ENCODE results near the gene GANAB. TPM values are rescaled to one million over a fixed set of nuclear protein-coding genes. Genes with fewer than 3 reads are reported as not detected.
A peak's percentile ranks its signal among the peaks of the same experiment; 100 is the strongest.

GANAB gene
- total RNA-seq, 4 donors from 2014 or later: 76.0 to 118 (median 102) TPM

- WGBS: 65% methylated on average over 11 of the region's 74 CpGs
- H3K4me3 ChIP-seq: peak overlapping the region; percentile 35
Measured at GRCh38 chr11:62687508-62688396, 41.3 kb upstream of the GANAB start.

GRCh38 chr11:62682518-62682917, 36.1 kb upstream of the GANAB start:
- Histone ChIP-seq H3K4me3 (no peak overlapping the region), H3K36me3 (peaks cover 3% of the 10 kb centered on the region), H3K27me3 (peaks cover under 1% of the 10 kb centered on the region), H3K9me3 (no peaks in the 10 kb centered on the region), H3K27ac (no peak overlapping the region), H3K4me1 (peaks cover 32% of the 10 kb centered on the region)
- DNase-seq (ENCODE audit: low spot score in 2 of 2): no peak
- TF ChIP-seq CTCF (IDR thresholded peaks at IDR 0.05): no peak
- TF ChIP-seq POLR2A (IDR thresholded peaks at IDR 0.05): no peak
- TF ChIP-seq EP300 (IDR thresholded peaks at IDR 0.05): no peak
- no peak for TF ChIP-seq POLR2AphosphoS5 (IDR thresholded peaks at IDR 0.05)
- WGBS: 80% methylated on average over 7 of the region's 7 CpGs

More at GRCh38 chr11:62687508-62688396, 41.3 kb upstream of the GANAB start:
- Histone ChIP-seq H3K36me3 (peaks cover 14% of the 10 kb centered on the region), H3K4me1 (peaks cover 26% of the 10 kb centered on the region), H3K27me3 (peaks cover 3% of the 10 kb centered on the region), H3K27ac (peak overlapping the region; percentile 57), H3K9me3 (no peaks in the 10 kb centered on the region)
- peak in 1 of 2 donors; percentile 73 for DNase-seq (ENCODE audit: low spot score in 2 of 2)
- TF ChIP-seq POLR2A (IDR thresholded peaks at IDR 0.05) (no peak), EP300 (IDR thresholded peaks at IDR 0.05) (no peak), POLR2AphosphoS5 (IDR thresholded peaks at IDR 0.05) (no peak), CTCF (IDR thresholded peaks at IDR 0.05) (no peak)

- 18% methylated on average over 4 of the region's 4 CpGs for WGBS
- TF ChIP-seq EP300 (IDR thresholded peaks at IDR 0.05) (no peak), CTCF (IDR thresholded peaks at IDR 0.05) (peak; percentile 57 to 59)
- Histone ChIP-seq H3K27ac (no peak overlapping the region), H3K36me3 (peaks cover 20% of the 10 kb centered on the region), H3K4me1 (peaks cover 39% of the 10 kb centered on the region), H3K9me3 (no peaks in the 10 kb centered on the region), H3K27me3 (no peaks in the 10 kb centered on the region), H3K4me3 (no peak overlapping the region)
- DNase-seq (ENCODE audit: low spot score in 2 of 2): no peak
Measured at GRCh38 chr11:62680825-62681240, 34.4 kb upstream of the GANAB start.

- H3K9me3 ChIP-seq: no peaks in the 10 kb centered on the region
Measured at GRCh38 chr11:62678770-62679696, 32.6 kb upstream of the GANAB start, which contains the start of gene UBXN1. TSS of gene UBXN1 (minus strand) at chr11:62679073. CDS start at chr11:62678923, 150 bp downstream.

More at GRCh38 chr11:62678770-62679696, 32.6 kb upstream of the GANAB start, which contains the start of gene UBXN1:
- H3K27me3 ChIP-seq: no peaks in the 10 kb centered on the region
- peaks cover 28% of the 10 kb centered on the region for H3K36me3 ChIP-seq
- H3K4me3 ChIP-seq: peak within 1 kb of the TSS; percentile 97
- TF ChIP-seq CTCF (IDR thresholded peaks at IDR 0.05) (no peak), POLR2A (IDR thresholded peaks at IDR 0.05) (peak in 1 of 2 donors; percentile 65), POLR2AphosphoS5 (IDR thresholded peaks at IDR 0.05) (peak in 2 of 3 donors; percentile 88 to 92)
- H3K27ac ChIP-seq: peak within 1 kb of the TSS; percentile 96
- DNase-seq (ENCODE audit: low spot score in 2 of 2): peak; percentile 97
- peaks cover 39% of the 10 kb centered on the region for H3K4me1 ChIP-seq
- 6% methylated on average over 38 of the region's 55 CpGs for WGBS
